OCI-M2 (cell line): Measurements from ENCODE around the gene ENTPD1.
"Not testable (repeated sequence)": the region's sequence is repeated elsewhere in the genome, so short reads cannot be mapped to it uniquely, and the experiment has no call there.

Source experiments
- DNase-seq: peaks from one replicate; lab custom pipeline; 2025; ENCODE audit not compliant: unreplicated experiment; lab: John Stamatoyannopoulos, UW

Gene ENTPD1

GRCh38 chr10:95756809-95757684 lies 1.1 kb downstream of the ENTPD1 start:
- no peak for DNase-seq

GRCh38 chr10:95758351-95759025 lies 2.5 kb downstream of the ENTPD1 start:
- no peak for DNase-seq

- no peak for DNase-seq
These were observed 3.4 kb downstream of the ENTPD1 start for GRCh38 chr10:95759233-95759826.

GRCh38 chr10:95761939-95762492 lies 6.1 kb downstream of the ENTPD1 start:
- DNase-seq = no peak

DNA sequence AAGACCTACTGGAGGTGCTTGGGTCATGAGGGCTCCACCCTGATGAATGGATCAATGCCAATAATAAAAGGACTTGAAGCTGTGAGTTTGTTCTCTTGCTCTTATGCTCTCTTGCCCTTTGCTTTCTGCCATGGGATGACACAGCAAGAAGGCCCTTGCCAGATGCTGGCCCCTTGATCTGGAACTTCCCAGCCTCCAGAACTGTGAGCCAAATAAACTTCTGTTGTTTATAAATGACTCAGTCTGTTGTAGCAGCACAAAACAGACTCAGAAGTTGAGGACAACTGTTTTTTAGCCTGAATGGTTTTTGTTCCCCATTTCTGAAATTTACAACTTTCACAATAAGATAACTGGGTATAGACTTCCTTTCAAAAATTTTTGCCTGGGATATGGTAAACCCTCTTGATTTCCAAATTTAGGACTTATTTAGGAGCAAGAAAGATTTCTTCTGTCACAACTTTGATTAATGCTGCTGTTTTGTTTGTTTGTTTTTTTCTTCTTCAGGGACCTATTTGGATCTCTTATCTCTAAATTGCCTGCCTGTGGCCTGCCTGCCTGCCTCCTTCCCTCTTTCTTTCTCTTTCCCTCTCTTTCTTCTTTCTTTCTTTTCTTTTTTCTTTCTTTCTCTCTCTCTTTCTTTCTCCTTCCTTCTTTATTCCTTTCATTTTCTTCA lies 12.1 kb downstream of the ENTPD1 start:
- no peak for DNase-seq

- no peak for DNase-seq
These were observed 14.2 kb downstream of the ENTPD1 start for GRCh38 chr10:95770084-95770720.

DNA sequence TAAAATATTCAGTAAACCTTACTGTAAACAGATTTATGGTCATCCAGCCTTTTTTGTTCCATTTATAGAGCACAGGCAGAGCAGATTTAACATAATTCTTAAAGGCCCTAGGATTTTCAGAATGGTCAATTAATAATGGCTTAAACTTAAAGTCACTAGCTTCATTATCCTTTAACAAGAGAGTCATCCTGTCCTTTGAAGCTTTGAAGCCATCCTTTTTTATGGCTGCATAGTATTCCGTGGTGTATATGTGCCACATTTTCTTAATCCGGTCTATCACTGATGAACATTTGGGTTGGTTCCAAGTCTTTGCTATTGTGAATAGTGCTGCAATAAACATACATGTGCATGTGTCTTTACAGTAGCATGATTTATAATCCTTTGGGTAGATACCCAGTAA lies 17.5 kb downstream of the ENTPD1 start:
- DNase-seq = not testable (repeated sequence)

DNA sequence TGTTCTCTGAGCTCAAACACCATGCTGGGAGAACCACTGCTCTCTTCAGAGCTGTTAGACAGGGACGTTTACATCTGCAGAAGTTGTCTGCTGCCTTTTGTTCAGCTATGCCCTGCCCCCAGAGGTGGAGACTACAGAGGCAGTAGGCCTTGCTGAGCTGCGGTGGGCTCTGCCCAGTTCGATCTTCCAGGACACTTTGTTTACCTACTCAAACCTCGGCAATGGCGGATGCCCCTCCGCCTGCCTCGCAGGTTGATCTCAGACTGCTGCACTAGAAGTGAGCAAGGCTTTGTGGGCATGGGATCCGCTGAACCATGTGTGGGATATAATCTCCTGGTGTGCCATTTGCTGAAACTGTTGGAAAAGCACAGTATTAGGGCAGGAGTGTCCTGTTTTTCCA lies 21.7 kb downstream of the ENTPD1 start:
- not testable (repeated sequence) for DNase-seq

GRCh38 chr10:95782318-95782717 lies 26.4 kb downstream of the ENTPD1 start:
- DNase-seq = no peak

DNA sequence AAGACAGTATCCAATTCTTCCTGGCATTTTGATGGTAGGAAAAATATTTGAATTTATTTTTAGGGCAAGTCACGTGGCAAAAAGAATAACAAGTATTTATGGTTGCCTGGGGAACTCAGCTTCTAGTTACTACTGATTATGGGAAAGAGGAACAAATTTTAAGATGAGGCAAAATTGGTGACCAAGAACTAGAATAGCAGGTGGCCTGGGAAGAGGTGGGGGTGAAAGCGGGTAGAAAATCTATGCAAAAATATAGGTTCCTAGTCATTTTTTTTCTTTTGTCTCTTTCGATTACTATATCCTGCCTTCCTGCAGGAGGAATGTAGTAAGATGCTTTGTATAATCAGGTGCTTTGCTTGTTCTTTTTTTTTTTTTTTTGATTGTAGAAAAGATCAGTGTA lies 27.8 kb downstream of the ENTPD1 start:
- no peak for DNase-seq

DNA sequence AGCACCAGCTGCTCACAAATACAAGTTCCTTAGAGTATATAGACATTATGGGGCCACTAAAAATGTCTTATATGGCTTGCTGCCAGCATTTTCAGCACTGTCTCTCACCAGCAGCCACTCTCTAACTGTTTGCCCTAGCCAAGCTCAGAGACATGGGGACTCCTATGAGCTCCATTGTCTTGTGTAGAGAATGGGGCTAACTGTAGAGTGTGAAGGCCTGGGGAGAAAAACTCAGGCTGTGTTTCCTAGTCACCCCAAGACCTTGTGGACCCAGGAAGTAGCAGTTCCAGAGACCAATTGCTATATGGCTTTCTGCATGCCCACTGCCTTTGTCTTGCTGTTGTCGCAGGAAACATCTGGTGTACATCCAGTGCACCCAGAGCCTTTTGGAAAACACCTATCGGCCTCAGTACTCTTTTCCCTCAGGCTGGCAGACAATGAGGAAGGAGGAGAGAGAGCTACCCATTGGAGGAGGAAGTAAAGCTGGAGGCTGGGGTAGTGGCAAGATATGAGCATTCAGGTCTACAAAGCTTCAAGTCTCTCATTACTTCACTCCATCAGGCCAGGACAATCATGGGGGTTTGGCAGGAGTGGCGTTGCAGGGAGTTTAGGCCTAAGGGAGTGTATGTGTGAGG lies 28.4 kb downstream of the ENTPD1 start:
- no peak for DNase-seq

DNA sequence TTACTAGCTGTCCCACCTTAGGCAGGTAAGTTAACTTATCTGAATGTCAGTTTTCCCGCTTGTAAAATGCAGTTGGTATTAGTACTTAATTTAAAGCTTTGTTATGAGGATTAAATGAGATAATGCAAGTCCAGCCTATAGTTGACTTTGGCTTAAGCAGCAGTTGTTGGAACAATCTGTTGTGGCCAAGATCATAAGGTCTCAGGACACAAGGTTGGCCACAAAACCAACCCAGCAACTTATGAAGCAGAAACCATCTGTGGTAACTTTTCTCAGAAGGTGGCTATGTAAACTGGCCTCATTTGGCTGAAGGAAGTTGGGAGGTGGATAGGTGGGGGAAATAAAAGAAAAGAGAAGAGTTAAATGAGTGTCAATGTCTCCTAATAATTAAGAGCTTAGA lies 29.4 kb downstream of the ENTPD1 start:
- no peak for DNase-seq

DNA sequence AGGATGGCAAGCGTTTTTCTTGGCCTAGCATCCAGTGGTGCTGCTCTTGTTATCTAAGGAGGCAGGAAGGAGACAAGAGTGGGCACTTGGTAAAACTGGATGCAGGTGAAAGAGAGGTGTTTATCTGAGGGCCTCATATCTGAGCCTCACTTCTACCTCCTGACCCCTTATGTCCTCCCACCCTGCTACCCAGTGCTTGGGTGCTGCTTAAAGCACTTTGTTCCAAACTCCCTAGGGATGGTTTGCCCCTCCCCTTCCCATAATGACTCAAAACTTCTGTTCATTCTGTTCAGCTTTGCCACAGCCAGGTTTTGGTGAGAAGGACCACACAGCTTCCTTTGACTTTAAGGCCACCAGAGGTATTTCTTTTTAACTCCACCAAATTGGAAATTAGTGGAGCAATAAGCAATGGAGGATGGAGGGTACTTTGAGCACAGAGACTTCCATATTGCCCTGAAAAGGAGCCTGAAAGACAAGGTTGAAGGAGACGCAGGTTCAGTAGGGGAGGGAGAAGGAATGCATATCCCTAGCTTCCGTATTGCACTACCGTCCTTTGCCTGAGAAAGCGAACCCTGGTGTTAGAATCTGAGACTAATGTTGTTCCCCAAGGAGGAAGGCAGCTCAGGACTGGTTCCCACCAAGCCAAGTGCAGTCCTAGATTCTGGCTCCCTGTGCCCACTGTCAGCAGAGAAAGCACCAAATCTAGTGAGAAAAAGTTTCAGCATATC lies 30.1 kb downstream of the ENTPD1 start:
- no peak for DNase-seq

GRCh38 chr10:95787447-95787846 lies 31.5 kb downstream of the ENTPD1 start:
- DNase-seq = no peak

DNA sequence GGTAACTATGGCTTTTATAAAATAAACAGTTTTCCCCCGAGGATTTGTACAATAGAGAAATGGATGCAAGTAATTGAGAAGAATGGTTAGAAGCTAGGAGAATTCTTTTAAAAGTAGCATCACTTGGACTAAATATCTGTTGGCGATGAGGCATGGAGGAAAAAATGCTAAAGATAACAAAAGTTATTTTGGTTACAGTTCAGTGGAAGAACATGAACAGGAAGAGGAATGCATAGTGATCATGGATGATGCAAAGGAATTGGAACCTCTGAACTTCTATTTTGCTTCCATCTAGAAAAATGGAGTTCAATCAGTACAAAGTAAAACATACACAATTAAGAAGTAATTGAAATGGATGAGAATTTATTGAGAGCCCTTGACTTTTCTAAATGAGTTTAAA lies 32.9 kb downstream of the ENTPD1 start:
- DNase-seq = no peak

DNA sequence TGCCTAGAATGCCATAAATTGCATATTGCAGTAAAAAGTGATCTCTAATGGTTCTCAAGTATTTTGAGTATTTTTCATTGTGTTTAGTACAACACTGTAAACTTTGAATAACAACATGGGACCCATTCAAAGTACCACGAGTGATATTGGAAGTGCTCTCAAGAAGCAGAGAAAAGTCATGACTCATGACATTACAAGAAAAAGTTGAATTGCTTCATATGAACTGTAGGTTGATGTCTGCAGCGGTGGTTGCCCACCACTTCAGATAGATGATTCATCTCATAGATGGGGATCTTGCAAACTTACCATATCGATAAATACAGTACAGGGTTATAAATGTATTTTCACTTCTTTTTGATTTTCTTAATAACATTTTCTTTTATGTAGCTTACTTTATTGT lies 33.9 kb downstream of the ENTPD1 start:
- no peak for DNase-seq

DNA sequence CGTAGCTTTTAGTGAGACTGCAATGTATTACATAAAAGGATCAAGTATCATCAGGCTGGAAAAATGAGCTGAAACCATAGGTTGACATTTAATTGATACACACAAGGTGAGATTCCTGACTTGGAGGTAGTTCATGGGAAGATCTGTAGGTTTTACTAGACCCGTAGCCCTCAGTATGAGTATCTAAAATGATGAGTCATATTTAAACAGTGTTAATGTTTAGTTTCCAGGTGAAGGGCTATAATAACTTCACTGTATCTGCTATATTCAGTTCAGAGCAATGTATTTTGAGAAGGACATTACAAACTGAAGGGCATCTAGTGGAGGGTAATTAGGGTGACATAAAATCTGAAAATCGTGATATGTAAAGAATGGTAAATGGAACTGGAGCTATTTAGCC lies 35.0 kb downstream of the ENTPD1 start:
- DNase-seq = no peak

DNA sequence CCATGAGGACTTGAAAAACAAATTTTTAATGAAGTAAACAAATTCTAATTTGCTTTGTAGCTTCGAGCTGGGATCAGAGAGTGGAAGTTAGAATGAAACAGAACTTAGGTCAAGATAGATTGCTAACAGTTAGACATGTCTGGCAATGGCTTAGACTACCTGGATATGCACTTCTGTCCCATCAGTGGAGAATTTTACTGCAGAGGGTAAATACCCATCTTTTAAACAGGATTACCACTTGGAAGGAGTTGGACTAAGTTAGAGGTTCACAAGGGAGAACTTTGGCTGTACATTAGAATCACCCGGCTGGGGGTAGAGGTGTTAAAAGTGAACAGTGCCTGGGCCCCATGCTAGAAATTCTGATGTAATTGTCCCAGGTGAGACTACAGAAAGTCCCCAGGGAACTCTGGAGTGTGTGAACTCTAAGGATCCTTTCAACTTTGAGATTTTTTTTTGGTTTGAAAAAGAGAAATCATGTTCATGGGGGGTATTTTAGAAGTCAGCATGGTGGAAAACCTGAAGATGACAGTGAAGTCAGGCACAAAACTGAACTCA lies 35.5 kb downstream of the ENTPD1 start:
- DNase-seq = no peak

DNA sequence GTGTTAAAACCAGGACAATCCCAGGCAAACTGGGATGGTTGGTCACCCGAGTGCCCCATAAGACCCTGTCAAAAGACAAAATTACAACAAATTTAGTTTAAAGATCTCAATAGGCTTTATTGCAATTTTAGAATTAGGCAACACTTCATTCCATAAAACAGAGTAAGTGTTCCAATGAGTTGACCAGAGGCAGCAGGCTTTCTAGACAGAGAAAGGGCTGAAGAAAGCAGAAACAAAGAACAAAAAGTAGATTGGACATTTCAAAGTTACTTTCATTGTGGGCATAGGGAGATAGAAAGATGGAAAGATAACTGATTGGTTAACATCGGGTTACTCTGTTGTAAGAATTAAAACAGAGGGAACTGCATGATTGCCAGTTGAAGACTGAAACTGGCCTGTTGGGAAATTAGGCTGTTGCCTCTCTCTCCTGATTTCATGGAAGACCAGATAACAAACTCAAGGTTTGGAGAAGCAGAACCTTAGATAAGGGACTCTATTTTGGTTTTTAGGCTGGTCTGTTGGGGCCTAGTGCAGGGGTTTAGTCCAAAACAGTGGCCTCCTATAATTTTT lies 36.3 kb downstream of the ENTPD1 start:
- DNase-seq = no peak
